GM18870 (cell line): ENCODE measurements around the gene ZNF281.
"Not testable (repeated sequence)": the region's sequence is repeated elsewhere in the genome, so short reads cannot be mapped to it uniquely, and the experiment has no call there.

Source experiments
- ATAC-seq: cut with Tn5 transposase; IDR thresholded peaks from one replicate; pipeline ENCODE4 v1.9.1; 2021; ENCODE audit warnings: moderate library complexity; ENCODE audit not compliant: unreplicated experiment

The ZNF281 gene

DNA sequence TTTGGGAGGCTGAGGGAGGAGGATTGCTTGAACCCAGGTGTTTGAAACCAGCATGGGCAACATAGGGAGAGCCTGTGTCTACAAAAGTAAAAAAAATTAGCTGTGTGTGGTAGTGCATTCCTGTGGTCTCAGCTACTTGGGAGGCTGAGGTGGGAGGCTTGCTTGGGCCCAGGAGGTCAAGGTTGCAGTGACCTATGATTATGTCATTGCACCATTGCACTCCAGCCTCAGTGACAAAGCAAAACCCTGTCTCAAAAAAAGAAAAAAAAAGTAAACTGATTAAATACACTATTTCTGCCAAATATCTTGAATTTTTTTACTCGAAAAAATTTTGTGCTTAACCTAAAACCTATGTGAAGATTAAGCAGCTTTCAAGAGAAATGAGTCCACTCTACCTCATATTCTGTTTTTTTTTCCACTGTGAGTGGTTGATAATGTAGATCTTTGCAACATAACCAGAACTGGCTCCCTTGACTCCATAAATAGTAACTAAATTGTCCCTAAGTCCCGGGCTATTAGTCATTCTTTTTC, 19.4 kb upstream of the ZNF281 start:
- no peak for ATAC-seq

DNA sequence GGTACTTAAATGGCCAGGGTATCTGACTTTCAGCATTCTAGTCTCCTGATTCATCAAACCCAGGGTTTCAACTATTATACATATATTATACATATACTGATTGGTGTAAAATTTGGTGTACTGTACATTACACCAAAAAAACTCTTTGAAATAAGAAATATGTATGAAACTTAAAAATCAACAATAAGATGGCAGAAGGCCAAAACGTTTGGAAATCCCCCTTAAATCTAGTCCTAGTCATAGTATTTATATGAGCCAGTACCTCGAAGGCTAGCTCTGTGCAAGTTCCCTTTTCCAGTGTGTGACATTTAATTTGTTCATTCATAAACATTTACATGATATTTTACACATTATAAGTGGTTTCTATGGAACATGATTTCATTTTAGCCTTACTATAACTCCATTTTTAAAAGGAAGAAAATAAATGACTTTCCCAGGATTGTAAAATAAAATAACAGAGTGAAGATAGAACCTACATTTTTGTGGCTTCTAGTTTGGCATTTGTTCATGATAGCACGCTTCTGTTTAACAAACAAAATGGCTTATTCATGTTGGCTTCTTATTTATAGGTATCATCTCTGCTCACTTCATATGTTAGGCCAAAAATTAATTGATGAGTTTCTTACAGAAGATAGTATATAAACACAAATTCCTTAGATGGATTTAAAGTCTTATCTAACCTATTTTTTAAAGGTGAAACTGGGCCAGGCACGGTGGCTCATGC, 18.8 kb upstream of the ZNF281 start:
- ATAC-seq: no peak

DNA sequence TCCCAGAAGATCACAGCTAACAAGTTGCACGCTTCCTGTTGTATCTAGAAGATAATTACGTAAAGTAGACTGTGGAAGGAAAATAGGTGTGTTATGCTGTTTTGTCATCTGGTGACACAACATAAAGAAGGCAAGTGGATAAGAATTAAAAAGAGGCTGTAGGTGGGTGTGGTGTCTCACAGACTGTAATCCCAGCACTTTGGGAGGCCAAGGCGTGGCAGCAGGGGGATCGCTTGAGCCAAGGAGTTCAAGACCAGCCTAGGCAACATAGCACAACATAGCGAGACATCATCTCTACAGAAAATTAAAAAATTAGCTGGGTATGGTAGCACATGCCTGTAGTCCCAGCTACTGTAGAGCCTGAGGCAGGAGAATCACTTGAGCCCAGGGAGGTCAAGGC, 17.9 kb upstream of the ZNF281 start:
- no peak for ATAC-seq

DNA sequence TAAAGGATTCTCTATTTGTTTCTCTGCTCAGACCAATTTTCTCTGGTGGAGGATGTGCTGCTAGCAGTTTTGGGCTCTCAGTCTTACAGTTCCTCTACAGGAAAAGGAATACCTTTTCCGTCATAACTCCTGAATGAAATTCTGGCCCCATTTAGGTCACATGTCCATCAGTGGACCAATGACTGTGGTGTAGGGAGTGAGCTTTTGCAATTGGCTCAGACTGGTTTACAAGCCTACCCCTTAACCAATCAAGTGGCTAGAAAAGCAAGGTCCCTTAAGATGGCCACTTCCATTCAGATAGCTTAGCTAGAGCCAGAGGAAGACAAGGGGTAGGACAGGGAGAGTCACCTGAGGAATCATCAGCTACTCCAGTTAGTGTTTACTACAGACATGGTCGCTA, 16.4 kb upstream of the ZNF281 start:
- ATAC-seq: no peak

DNA sequence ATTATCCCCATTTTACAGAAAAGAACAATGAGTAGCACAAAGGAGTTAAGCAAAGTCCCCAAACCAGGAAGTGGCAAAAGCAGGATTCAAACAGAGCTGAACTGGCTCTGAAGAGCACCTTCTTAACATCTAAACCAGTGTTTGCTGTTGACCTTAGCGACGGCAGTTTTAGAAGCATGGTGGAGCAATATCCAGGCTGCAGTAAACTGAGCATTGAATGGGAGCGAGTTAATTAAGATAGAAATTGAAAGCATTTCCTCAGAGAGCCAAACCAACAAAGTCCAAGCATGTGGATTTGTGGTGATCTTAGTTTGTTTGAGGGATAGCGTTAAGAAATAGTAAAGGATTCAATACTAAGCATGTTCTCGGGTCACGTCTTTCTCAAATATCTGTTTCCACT, 13.4 kb upstream of the ZNF281 start:
- ATAC-seq: no peak

DNA sequence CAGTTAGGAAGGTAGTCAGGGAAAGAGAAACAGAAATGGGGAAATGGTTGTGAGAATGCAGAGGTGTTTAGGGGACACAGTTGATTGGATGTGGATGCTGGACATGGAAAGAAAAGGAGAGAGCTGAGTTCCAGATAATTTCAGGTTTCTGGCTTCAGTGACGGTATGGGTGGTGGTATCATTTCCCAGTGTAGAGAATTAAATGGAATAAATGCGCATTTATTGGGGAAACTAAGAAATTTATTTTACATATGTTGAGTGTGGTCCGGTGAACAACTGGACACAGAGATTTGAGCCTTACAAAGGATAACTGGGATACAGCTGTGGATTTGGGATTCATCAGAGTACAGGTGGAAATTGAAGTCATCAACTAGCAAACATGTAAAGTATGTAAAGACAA, 12.4 kb upstream of the ZNF281 start:
- ATAC-seq: no peak

DNA sequence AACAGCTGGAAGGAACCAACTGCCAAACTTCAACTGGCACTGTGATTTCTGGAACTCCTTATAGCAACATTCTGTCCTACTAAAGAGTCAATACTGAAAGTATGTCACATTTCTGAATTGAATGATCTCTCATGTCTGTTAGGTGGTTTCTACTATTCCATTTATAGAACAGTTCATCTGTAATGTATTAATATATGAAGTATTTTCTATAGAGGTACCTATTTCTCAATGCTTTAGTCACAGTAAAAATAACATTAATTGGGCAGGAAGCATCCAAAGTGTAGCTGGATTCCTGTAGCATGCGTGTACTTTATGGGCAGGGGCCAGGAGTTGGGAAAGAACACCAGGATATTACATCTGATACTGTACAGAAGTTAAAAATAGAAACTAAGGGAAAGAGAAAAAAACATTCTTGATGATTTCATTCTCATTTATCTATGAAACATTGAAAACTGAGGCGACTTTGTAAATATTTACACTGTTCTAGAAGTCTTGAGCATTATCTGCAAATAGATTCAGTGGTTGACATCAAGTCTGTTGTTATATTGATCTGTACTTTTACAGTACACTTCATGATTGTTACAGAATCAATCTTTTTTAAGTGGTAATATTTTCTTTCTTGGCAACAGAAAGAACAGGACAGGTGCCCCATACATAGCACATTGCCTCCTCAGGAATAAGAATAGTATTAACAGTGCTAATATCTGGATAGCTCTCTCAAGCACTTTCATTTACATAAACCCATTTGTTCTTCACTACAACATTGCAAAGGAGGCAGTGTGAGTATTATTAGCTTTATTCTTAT, 6.2 kb upstream of the ZNF281 start:
- ATAC-seq: peak; percentile 84

DNA sequence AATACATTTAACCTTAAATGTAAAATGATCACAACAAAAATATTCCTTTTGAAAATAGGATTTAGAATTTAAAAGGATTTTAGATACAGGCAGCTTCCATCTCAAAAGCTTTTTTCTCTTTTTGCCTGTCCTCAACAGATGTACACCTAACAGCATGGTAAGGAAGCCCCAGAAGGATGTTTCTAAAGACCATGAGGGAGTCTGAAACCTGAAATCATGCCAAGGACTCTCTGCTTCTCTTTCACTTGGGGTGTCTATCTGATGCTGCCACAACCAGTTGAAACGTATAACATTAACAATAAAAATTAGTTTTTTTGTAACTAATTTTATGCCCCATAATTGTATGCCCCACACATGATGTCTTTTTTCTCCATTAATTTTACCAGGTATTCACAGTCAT, 5.4 kb upstream of the ZNF281 start:
- ATAC-seq: peak; percentile 44

DNA sequence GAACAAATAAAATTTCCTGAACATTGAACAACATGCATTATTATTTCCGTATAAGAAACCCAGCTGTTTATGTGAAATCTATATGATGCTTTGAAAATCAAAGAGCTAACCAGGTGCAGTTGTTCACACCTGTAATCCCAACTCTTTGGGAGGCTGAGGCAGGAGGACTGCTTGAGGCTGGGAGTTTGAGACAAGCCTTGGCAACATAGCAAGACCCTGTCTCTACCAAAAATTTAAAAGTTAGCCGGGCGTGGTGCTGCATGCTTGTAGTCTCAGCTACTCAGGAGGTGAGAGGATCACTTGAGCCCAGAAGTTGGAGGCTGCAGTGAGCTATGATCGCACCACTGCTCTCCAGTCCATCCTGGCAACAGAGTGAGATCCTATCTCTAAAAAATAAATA, 4.8 kb upstream of the ZNF281 start:
- ATAC-seq: no peak

DNA sequence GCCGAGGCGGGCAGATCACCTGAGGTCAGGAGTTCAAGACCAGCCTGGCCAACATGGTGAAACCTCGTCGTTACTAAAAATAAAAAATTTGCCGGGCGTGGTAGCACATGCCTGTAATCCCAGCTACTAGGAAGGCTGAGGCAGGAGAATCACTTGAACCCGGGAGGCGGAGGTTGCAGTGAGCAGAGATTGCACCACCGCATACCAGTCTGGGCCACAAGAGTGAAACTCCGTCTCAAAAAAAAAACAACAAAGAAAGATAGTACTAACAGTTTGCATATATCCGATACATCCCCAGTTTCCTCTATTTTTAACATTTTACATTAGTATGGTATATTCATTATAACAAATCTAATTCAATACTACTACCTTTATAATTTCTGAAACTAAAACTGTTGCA, 3.9 kb upstream of the ZNF281 start:
- ATAC-seq: not testable (repeated sequence)

DNA sequence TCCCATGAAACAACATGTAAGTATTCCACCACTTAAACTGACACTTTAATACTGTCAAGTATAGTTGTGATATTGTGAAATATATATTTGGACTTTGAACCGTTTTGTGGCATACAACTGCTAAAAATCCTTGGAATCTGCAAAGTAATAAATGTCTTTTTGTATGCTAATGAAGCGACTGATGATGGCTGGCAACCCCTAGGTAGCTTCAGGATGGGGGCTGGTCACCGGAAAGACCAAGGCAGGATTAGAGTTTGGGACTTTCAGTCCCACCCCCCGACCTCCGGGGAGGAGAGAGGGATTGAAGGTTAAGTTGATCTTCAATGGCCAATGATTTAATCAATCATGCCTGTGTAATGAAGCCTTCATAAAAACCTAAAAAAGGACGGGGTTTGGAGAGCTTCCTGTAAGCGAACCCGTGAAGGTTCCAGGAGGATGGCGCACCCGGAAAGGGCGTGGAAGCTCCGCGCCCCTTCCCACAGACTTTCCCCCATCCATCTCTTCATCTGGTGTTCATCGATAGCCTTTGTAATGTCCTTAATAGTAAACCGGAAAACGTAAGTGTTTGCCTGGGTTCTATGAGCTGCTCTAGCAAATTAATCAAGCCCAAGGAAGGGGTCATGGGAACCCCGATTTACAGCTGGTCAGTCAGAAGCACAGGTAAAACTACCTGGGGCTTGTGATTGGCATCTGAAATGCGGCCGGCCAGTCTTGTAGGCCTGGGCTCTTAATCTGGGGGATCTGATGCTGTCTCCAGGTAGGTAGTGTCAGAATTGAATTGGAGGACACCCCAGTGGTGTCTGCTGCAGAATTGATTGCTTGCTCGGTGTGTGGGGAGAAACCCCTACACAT, 1.8 kb upstream of the ZNF281 start:
- no peak for ATAC-seq

DNA sequence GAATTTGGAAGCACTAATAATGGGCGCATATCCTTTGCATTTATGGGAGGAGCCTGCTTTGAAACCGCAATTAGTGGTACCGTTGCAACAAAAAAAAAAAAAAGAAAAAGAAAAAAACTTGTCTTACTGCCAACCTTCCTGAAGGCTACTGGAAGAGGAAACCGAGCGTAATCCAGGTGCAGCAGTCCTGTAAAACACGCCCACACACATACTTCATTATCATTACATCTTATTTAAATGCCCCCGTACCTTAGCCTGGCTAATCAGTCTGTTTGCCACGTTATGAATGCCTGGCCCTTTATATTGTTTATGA, 686 bp upstream of the ZNF281 start:
- no peak for ATAC-seq

DNA sequence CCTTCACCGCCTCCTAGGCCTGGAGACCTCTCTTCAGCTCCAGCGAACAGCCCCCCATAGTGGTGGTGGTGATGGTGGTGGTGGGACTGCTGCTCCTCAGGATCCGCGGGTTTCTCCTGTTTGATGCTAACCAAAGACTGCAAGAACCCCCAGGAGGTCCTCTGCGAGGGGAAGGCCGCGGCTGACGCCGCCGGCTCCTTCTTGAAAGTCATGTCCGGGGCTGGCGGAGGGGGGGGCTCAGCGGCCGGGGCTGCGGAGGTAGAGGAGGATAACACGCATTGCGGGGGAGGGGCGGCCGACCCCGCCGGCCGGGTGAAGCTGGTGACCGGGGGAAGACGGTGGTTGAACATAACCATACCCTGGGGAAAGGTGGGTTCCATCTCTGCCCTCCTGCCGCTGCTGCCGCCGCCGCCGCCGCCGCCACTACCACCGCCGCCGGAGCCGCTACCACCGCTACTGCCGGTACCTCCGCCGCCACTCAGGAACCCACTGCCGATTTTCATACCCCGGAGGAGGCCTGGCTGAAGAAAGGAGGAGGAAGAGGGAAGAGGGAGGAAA, 554 bp downstream of the ZNF281 start:
- ATAC-seq: no peak

DNA sequence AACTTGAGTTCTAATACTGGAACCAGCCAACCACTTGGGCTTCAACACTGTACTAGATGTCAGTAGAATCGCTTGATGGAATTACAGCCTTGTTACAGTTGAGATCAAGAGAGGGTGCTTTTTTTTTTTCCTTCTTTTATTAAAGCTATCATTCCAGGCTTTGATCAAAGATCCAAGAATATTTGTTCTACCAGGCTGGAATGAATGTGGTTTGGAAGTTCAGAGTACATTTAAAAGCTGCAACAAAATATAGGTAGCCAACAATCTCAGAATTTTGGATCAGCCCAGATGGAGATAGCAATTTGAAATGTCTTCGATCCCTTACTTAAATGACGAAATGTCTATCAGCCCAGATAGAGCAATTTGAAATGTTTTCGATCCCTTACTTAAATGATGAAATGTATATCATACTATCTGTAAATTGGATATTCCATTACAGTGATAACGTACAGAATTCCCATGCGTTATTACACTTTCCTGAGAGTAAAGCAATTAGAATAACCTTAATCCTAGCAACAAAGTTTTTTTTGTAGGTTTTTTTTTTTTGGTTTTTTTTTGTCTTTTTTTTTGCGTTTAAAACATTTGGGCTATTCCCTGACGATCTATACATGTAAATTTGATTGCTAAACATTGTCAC, 3.6 kb downstream of the ZNF281 start:
- no peak for ATAC-seq

DNA sequence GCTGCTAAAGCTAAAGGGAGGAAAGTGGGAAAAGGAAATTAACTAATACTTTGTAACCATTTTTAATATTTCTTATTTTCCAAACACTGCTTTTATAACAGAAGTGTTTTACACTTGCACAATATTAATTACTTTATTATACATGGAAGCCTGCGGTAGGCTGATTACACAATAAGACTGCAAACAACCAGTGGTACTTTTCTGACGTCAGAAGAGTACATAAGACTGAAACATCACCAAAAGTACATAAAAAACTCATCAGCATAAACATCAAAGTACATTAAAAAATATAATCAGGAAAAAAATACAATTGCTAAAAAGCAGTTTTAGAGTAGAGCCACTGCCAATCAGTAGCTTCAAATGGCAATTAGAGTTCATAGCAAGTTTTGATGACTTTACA, 4.6 kb downstream of the ZNF281 start:
- no peak for ATAC-seq

DNA sequence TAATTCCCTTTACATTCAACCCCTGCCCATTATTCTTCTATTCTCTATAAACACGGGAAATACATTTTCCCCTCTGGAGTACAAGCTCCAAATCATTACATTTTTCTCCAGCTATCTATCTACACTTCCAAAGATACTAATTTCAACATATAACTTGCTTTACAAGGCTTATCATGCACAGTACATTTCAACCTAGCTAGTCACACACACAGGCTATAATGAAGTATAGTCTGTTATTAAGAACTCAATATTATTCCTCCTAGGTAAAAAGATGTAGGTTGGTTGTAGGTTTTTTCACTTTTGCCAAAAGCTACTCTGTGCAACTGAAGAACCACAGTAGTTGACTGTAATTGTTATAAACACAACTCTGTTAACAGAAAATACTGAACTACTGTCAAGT, 8.1 kb downstream of the ZNF281 start:
- ATAC-seq: no peak

DNA sequence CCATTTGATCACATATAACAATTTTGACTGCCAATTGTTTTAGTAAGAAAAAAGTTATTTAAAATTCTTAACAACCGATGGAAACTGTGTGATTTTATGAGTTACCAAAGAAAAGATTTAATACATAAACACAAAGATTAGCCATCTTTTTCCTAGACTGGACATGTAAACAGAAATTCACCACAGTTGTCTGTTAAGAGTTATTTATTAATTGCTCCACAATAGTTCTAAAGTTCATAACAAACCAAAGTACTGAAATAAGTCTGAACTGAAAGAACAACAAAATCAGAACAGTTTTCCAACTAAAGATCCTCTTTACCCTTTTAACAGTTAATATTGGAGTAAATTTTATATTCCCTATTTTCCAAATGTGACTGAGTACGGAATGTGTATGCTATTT, 8.6 kb downstream of the ZNF281 start:
- no peak for ATAC-seq

DNA sequence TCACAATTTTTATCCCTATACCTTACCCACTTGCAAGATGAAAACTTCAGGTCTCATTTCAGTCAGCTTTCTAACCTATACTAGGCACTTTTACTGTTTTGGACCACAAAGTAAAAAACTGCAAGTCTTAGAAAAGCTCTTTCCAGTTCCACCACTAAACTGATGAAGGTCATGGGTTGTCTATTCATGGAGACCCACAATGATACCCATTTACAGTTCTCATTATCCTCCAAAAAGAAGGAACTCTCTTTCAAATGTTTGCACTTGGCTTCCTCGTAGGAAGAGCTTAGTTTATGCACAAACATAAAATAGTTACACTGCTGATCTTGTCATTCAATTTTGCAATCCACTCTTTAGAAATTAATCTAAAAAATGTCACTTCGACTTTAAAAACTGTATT, 9.3 kb downstream of the ZNF281 start:
- ATAC-seq: no peak

DNA sequence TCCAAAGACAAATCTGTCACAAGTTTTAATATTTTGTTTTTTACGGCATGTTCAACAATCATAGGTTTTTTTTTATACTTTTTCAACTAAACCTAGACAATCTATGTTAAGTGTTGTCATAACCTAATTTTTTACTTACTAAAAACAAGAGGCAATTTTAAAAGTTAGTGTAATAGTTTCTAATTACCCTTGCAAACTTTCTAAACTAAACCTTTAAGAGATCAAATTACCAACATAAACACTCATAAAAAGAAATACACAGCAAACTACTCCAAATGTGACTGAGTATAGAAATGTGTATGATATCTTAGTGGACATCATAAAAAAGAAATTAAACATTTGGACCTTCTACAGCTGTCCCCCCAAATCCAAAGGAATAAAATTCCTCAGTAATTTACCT, 10.0 kb downstream of the ZNF281 start:
- no peak for ATAC-seq

DNA sequence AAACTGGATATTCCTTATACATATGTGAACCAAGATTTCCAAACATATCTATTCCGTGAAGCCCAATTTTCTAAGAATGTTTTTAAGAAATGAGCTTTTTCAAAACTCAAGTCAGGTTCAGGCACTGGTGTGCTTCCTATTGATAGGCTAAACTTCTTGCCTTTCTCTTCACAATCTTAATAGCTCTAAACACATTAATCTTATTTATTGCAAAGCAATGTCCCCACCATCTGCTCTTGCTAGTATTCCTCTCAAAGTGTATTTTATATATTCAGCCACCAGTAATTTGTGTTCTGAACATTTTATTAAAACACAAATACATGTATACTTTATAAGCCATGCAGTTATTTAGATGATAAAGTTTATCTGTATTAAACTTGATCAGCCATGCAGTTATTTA, 11.5 kb downstream of the ZNF281 start:
- no peak for ATAC-seq
